H9 (cell line): ENCODE measurements around the gene DBNDD2. TPM values are rescaled to one million over a fixed set of nuclear protein-coding genes. Genes with fewer than 3 reads are reported as not detected.

Source experiments
- DNase-seq: peaks from one replicate; pipeline ENCODE4 v3.0.0-alpha.2; 2017
- H2AFZ ChIP-seq: one replicate; pipeline ENCODE4 v1.6.1; 2013; ENCODE audit warnings: mild to moderate bottlenecking, low read length, control low read depth, moderate library complexity
- H2AK5ac ChIP-seq: 2 replicates; pipeline ENCODE4 v1.6.1; 2013; ENCODE audit warnings: low read length, control low read depth, mixed read lengths; ENCODE audit not compliant: insufficient read length
- H2BK120ac ChIP-seq: one replicate; pipeline ENCODE4 v1.6.1; 2013; ENCODE audit warnings: low read depth, mild to moderate bottlenecking, low read length, control low read depth, inconsistent platforms; ENCODE audit not compliant: poor library complexity, severe bottlenecking
- H2BK12ac ChIP-seq: 2 replicates; pipeline ENCODE4 v1.6.1; 2013; ENCODE audit warnings: low read length, control low read depth, mixed read lengths, low read depth; ENCODE audit not compliant: insufficient read length
- H2BK15ac ChIP-seq: 2 replicates; pipeline ENCODE4 v1.6.1; 2013; ENCODE audit warnings: low read depth, low read length, control low read depth
- H2BK20ac ChIP-seq: one replicate; pipeline ENCODE4 v1.6.1; 2013; ENCODE audit warnings: low read depth, mild to moderate bottlenecking, low read length, control low read depth, inconsistent platforms; ENCODE audit not compliant: poor library complexity, severe bottlenecking
- H2BK5ac ChIP-seq: 2 replicates; pipeline ENCODE4 v1.6.1; 2013; ENCODE audit warnings: low read length, control low read depth, mixed read lengths; ENCODE audit not compliant: insufficient read length
- H3K14ac ChIP-seq: 2 replicates; pipeline ENCODE4 v1.6.1; 2013; ENCODE audit warnings: low read length, control low read depth; ENCODE audit not compliant: insufficient read depth
- H3K18ac ChIP-seq: 2 replicates; pipeline ENCODE4 v1.6.1; 2013; ENCODE audit warnings: low read depth, mild to moderate bottlenecking, mixed read lengths, low read length, control low read depth; ENCODE audit not compliant: insufficient read length
- H3K23ac ChIP-seq: 2 replicates; pipeline ENCODE4 v1.6.1; 2013; ENCODE audit warnings: low read length, control low read depth, mixed read lengths, low read depth; ENCODE audit not compliant: insufficient read length
- H3K23me2 ChIP-seq: 2 replicates; pipeline ENCODE4 v1.6.1; 2013; ENCODE audit warnings: low read depth, mild to moderate bottlenecking, mixed read lengths, low read length, control low read depth; ENCODE audit not compliant: insufficient read length, poor library complexity, severe bottlenecking
- H3K27ac ChIP-seq: 2 replicates; pipeline ENCODE4 v1.5.1; 2013; ENCODE audit warnings: low read length, control low read depth, mixed read lengths, low read depth; ENCODE audit not compliant: insufficient read length
- H3K27me3 ChIP-seq: 2 replicates; pipeline ENCODE4 v1.6.1; 2013; ENCODE audit warnings: low read length, control low read depth, inconsistent platforms; ENCODE audit not compliant: insufficient read depth
- H3K4ac ChIP-seq: 2 replicates; pipeline ENCODE4 v1.6.1; 2013; ENCODE audit warnings: low read depth, mild to moderate bottlenecking, control low read depth, inconsistent platforms, low read length, moderate library complexity
- H3K4me1 ChIP-seq: 2 replicates; pipeline ENCODE4 v1.6.1; 2013; ENCODE audit warnings: low read length, control low read depth, inconsistent platforms; ENCODE audit not compliant: insufficient read depth
- H3K4me2 ChIP-seq: 2 replicates; pipeline ENCODE4 v1.6.1; 2013; ENCODE audit warnings: low read length, control low read depth, mixed read lengths; ENCODE audit not compliant: insufficient read length, insufficient read depth
- H3K56ac ChIP-seq: 2 replicates; pipeline ENCODE4 v1.6.1; 2013; ENCODE audit warnings: low read depth, mild to moderate bottlenecking, mixed read lengths, low read length, control low read depth; ENCODE audit not compliant: insufficient read length
- H3K79me1 ChIP-seq: 2 replicates; pipeline ENCODE4 v1.6.1; 2013; ENCODE audit warnings: low read depth, mild to moderate bottlenecking, moderate library complexity, low read length, control low read depth, inconsistent platforms; ENCODE audit not compliant: insufficient read depth, poor library complexity, severe bottlenecking
- H3K79me2 ChIP-seq: 2 replicates; pipeline ENCODE4 v1.6.1; 2013; ENCODE audit warnings: low read length, control low read depth, inconsistent platforms; ENCODE audit not compliant: insufficient read depth
- H3K9ac ChIP-seq: 2 replicates; pipeline ENCODE4 v1.6.1; 2013; ENCODE audit warnings: low read length, control low read depth, mixed read lengths; ENCODE audit not compliant: insufficient read length; ENCODE audit errors: extremely low read depth
- H3K9me3 ChIP-seq: one replicate; pipeline ENCODE4 v1.6.1; 2013; ENCODE audit warnings: low read depth, low read length, inconsistent platforms; ENCODE audit not compliant: control insufficient read depth
- H3T11ph ChIP-seq: one replicate; pipeline ENCODE4 v1.6.1; 2013; ENCODE audit warnings: mild to moderate bottlenecking, low read length, control low read depth, inconsistent platforms
- H4K20me1 ChIP-seq: one replicate; pipeline ENCODE4 v1.6.1; 2013; ENCODE audit not compliant: control insufficient read depth, insufficient read length, insufficient read depth
- H4K5ac ChIP-seq: 2 replicates; pipeline ENCODE4 v1.6.1; 2013; ENCODE audit warnings: low read depth, mild to moderate bottlenecking, mixed read lengths, low read length, control low read depth; ENCODE audit not compliant: insufficient read length
- H4K8ac ChIP-seq: replicated peaks from 2 replicates; pipeline ENCODE4 v1.6.1; 2013; ENCODE audit warnings: low read length, control low read depth, mixed read lengths, low read depth; ENCODE audit not compliant: insufficient read length
- H4K91ac ChIP-seq: 2 replicates; pipeline ENCODE4 v1.6.1; 2013; ENCODE audit warnings: low read depth, mild to moderate bottlenecking, moderate library complexity, mixed read lengths, low read length, control low read depth; ENCODE audit not compliant: insufficient read length
- H3K27ac Mint-ChIP-seq, 3 experiments: 2 replicates in 2 of 3; 3 replicates in 1 of 3; pipeline ENCODE4 v1.8.0; 2020 to 2021; ENCODE audit warnings: mixed read lengths in 3 of 3, mild to moderate bottlenecking in 1 of 3, moderate library complexity in 1 of 3
- H3K27me3 Mint-ChIP-seq: 2 replicates; pipeline ENCODE4 v1.8.0; 2021; ENCODE audit warnings: low read depth, mild to moderate bottlenecking, moderate library complexity, mixed read lengths
- H3K36me3 Mint-ChIP-seq, 3 experiments: 2 replicates in 2 of 3; 3 replicates in 1 of 3; pipeline ENCODE4 v1.8.0; 2020 to 2021; ENCODE audit warnings: low read depth in 3 of 3, mixed read lengths in 3 of 3; ENCODE audit not compliant: insufficient read depth in 1 of 3
- H3K4me1 Mint-ChIP-seq, 2 experiments: 2 replicates each; pipeline ENCODE4 v1.8.0; 2020; ENCODE audit warnings: mixed read lengths in 2 of 2
- H3K4me3 Mint-ChIP-seq, 2 experiments: 2 replicates in 1 of 2; 3 replicates in 1 of 2; pipeline ENCODE4 v1.8.0; 2020 to 2021; ENCODE audit warnings: mild to moderate bottlenecking in 2 of 2, mixed read lengths in 2 of 2, moderate library complexity in 1 of 2
- H3K9me3 Mint-ChIP-seq, 2 experiments: 2 replicates in 1 of 2; 3 replicates in 1 of 2; pipeline ENCODE4 v1.8.0; 2020; ENCODE audit warnings: mild to moderate bottlenecking in 2 of 2, mixed read lengths in 2 of 2, moderate library complexity in 1 of 2
- CTCF ChIP-seq: fragments of 200-600 bp; sonication (generic); conservative IDR thresholded peaks from 3 replicates; pipeline ENCODE4 v1.8.0; 2021; ENCODE audit warnings: antibody characterized with exemption, mild to moderate bottlenecking
- WGBS: extraction: QIAGEN DNeasy Blood & Tissue Kit; methylation state at CpG from one replicate; pipeline ENCODE4 v1.1.7; 2013; ENCODE audit warnings: missing lambda C conversion rate, low lambda C conversion rate, mixed read lengths; ENCODE audit not compliant: insufficient read length; ENCODE audit errors: extremely low coverage; 5-methylcytosine and 5-hydroxymethylcytosine counted together
- total RNA-seq: library from RNA; stranded (reverse); gene quantifications from 2 replicates; pipeline ENCODE4 v1.2.1, GENCODE V29; 2021

DBNDD2 gene
- total RNA-seq, 1 experiment from 2014 or later, result 39.1 TPM

GRCh38 chr20:45452238-45452637 lies 44.1 kb downstream of the DBNDD2 start:
- Histone ChIP-seq H2BK12ac (no peak overlapping the region), H3K23ac (no peak overlapping the region), H3K4ac (no peak overlapping the region), H3K18ac (no peak overlapping the region), H2BK120ac (no peak overlapping the region), H3K4me1 (no peaks in the 10 kb centered on the region), H2BK15ac (no peak overlapping the region), H4K20me1 (no peaks in the 10 kb centered on the region), H3K79me1 (no peaks in the 10 kb centered on the region), H3K14ac (no peak overlapping the region), H3T11ph (no peak overlapping the region), H2BK20ac (no peak overlapping the region), H4K8ac (no peak overlapping the region), H4K5ac (no peak overlapping the region), H3K56ac (no peak overlapping the region), H3K4me2 (no peak overlapping the region), H3K27ac (no peak overlapping the region), H2AK5ac (no peak overlapping the region), H3K23me2 (no peaks in the 10 kb centered on the region), H2BK5ac (no peak overlapping the region), H3K9ac (no peak overlapping the region), H2AFZ (no peak overlapping the region), H3K79me2 (no peaks in the 10 kb centered on the region), H3K9me3 (no peaks in the 10 kb centered on the region), H4K91ac (no peak overlapping the region), H3K27me3 (no peaks in the 10 kb centered on the region)
- Mint-ChIP-seq H3K4me1 (peaks cover 9 to 13% of the 10 kb centered on the region in 2 experiments; a peak in 3 of 4 replicates), H3K9me3 (no peaks in the 10 kb centered on the region), H3K4me3 (no peak overlapping the region), H3K27me3 (peaks cover 8% of the 10 kb centered on the region; the same call in 1 of the 2 replicates), H3K36me3 (no peaks in the 10 kb centered on the region), H3K27ac (no peak overlapping the region)
- no peak for TF ChIP-seq CTCF
- no CpG with 5 or more reads among the region's 4 CpGs for WGBS
- no peak for DNase-seq
